NCI-H226 (cell line): ENCODE results near the gene KCTD19.
"Not testable (repeated sequence)": the region's sequence is repeated elsewhere in the genome, so short reads cannot be mapped to it uniquely, and the experiment has no call there.

Experiments used
- DNase-seq: peaks from one replicate; pipeline ENCODE4 v3.0.0-alpha.2; 2015

The KCTD19 gene

GRCh38 chr16:67326472-67327309, at the start of gene KCTD19, which contains the start of gene LRRC36:
TSS of gene KCTD19 (minus strand) at chr16:67326741. CDS start at chr16:67326707, 34 bp downstream.
TSS of gene LRRC36 (plus strand) at chr16:67326815. CDS start at chr16:67326863, 48 bp downstream.
- no peak for DNase-seq

GRCh38 chr16:67376012-67376411, 49.5 kb upstream of the KCTD19 start:
- DNase-seq = not testable (repeated sequence)

DNA sequence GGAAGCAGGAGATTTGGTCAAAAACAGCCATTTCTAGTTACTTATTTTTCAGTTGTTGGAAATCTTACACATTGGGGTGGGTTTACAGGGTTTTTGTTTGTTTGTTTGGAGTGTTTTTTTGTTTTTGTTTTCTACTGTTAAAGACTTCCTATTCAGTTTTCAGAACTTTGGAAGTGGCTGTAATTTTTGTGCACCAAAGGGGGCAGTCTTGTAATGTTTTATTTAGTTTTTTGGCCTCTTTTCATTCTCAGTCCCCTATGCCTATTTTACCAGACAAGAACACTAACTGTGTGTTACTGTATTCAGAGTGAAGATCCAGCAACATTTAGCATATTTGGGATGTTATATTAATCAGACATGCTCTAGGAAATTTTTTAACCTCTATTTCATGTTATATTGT, 46.1 kb upstream of the KCTD19 start:
- DNase-seq = no peak

DNA sequence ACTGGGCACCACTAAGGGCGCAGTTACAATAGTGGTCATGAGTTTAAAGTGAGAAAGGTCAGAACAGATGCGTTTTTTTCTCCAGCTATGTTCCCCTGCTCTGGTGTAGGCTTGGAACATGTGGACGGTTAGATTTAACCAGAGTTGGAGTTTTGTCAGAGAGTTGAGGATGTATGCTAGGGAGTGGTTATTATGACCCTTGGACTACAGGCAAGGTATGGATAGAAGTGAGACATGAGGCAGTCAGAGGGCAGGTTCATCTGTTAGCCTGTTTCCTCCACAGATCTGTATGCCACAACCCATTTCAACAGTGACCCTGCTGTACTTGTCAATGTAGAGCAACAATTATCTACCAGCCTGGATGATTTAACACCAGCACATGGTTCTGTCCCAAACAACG, 44.1 kb upstream of the KCTD19 start:
- no peak for DNase-seq

DNA sequence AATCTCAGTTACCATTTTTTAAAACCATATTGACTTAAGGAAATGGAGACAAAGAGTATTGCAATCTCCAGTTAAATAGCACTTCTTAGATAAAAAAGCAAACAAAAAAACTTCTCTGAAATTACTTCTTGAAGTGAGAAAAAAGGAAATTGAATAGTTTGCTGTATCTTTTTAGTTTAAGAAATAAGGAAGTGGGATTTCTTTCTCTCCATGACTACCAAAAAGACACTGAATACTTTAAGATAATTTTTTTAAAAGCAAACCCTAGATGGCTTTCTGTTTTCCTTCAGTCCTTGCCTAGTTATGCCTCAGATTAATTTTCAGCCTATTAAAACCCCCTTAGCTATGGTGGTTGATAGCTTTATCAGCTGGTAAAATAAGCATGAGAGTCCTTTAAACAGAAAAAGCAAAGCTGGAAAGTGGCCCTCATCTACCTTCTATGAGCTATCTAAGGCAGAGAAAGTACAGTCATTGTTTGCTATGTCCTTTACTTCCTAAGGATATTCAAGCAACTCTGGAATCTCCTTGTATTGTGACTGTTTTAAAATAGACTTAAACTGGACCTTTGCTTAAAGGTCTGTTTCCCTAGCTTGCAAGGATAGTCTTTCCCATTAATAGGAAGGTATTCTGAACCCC, 38.2 kb upstream of the KCTD19 start:
- DNase-seq = no peak

- no peak for DNase-seq
Observed at GRCh38 chr16:67361038-67361437, 34.5 kb upstream of the KCTD19 start.

DNA sequence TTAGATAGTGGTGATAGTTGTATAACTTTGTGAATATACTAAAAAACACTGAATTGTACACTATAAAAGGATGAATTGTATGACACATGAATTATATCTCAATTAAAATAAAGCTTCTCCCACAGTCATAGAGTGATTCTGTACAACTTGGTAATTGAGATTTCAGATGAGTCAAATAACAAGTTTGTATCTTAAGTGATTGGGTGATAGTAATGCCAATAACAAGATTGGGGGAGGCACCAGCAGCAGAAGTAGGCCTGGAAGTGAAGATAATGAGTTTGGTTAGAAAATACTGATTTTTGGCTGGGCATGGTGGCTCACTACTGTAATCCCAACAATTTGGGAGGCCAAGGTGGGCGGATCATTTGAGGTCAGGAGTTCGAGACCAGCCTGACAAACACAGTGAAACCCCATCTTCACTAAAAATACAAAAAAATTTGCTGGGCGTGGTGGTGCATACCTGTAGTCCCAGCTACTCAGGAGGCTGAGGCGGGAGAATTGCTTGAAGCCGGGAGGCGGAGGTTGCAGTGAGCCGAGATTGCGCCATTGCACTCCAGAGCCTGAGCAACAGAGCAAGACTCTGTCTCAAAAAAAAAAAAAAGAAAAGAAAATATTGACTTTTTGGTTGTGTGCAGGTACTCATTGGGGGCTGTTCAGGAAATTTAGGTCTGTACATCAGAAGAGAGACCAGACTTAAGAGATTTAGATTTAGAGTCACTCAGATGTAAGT, 33.2 kb upstream of the KCTD19 start:
- DNase-seq = not testable (repeated sequence)

- no peak for DNase-seq
Observed at GRCh38 chr16:67357561-67357960, 31.0 kb upstream of the KCTD19 start.

- DNase-seq = no peak
Observed at GRCh38 chr16:67356396-67356795, 29.9 kb upstream of the KCTD19 start.

DNA sequence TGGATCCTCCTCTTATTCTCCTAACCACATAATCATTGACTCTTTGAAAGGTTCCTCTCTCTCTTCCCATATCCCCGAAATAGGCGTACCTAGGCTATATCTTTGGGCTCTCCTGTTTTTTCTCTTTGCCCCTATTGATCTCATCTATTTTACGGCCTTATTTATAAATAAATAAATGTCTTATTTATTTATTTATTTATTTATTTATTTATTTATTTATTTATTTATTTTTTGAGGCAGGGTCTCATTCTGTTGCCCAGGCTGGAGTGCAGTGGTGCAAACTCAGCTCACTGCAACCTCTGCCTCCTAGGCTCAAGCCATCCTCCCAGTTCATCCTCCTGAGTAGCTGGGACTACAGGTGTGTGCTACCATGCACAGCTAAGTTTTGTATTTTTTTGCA, 25.9 kb upstream of the KCTD19 start:
- not testable (repeated sequence) for DNase-seq

DNA sequence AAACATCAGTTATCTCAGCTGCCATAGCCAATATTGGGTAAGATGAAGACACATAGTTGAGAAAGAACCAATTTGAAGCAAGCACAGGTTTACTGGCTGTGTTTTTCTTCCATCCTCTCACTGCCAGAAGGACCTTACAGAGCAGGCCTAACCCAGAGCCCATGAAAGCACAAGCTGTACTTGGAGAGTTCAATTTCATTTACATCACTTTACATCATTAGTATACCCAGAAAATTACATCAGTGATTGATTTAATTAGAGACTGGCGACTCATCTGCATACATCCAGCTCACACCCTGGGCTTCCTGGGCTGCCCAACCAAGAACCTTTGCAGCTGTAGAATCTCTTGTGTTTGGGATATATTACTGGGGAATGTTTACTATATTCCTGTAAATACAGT, 23.8 kb upstream of the KCTD19 start:
- no peak for DNase-seq

DNA sequence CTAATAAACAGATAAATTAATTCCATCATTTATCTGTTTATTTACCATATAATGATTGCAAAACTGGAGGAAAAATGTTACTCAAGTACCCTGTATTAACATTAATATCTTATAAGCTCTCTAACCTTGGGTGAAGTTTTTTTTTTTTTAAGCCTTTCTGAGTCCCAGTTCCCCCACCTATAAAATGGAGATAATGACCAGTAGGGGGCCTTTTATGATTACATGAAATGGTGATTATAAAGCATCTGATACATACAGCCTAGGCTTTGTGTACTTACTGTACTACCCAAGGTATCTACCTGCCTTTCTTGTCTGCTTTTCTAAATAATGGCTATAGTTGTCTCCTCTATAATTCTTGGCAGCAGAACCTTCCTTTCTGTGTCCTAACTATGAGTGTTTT, 22.6 kb upstream of the KCTD19 start:
- DNase-seq = peak; percentile 10

DNA sequence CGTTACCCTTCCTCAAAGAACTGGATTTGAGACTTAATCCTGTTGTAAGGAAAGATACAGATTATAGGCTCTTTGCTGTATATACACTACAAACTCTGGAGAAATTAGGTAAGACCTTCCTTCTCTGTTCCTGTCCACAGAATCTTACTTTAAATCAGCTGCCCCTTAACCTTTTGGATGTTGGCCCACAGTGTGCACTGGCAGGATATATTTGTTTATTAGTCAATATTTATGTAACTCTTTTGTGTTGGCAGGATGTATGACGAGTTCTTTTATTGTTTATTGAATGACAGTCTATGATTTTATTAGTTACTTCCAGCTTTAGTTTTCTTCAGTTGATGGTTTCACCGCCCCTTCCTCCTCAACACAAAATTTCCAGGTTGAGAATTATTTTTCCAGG, 19.8 kb upstream of the KCTD19 start:
- DNase-seq = no peak

DNA sequence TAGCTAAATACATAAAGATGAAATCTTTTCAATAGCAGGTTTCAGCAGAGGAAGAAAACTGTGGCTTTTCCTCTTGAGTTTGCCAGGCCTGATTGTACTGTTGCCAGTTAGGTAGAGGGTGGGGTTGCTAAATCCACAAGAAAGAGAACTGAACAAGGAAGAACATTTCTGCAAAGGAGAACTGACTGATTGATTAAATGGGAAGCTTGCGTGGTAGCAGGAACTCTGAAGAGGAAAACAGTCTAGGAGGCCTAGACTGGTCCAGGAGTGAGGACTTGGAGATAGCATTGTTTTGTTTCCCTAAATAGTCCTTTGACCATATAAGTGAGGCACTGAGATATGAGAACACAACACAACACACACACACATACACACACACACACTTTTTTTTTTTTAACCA, 18.9 kb upstream of the KCTD19 start:
- DNase-seq = no peak

DNA sequence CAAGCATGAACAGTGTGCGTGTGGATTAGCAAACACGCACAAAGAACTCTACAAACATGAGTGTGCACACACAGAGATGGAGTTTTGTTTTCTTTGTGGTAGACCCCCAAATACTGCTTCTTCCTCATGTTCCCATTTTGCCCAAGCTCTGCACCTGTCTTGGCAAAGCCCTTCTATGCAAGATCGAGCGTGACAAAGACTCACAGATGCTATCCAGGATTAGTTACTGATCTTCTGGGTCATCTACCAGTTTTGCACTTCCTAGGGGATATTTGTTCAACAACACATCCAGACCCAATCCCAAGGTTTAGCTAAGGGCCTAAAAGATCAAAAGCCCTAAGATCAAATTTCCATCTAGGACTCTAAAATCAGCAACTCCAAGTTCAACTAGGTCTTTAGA, 16.1 kb upstream of the KCTD19 start:
- no peak for DNase-seq

GRCh38 chr16:67341250-67341649, 14.7 kb upstream of the KCTD19 start:
- no peak for DNase-seq

DNA sequence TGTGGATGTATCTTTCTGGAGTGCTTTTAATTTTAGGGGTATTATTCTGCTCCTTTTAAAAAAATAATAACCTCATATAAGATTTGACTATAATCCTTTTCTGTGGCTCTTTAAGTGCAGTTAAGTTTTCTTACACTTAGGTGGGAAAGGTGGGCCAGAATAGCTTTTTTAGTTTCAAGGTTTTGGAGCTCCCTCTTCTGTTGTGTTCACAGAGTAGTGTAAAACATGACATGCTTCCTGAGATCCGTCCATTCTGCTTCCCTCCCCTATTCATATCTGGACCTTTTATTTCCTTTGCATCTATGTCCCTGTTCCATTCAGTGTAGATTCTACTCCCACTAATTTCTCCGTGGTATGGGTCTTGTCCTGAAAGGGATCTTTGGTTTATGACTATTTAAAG, 12.9 kb upstream of the KCTD19 start:
- peak; percentile 16 for DNase-seq

- peak; percentile 30 for DNase-seq
Observed at GRCh38 chr16:67336648-67337047, 10.1 kb upstream of the KCTD19 start.

DNA sequence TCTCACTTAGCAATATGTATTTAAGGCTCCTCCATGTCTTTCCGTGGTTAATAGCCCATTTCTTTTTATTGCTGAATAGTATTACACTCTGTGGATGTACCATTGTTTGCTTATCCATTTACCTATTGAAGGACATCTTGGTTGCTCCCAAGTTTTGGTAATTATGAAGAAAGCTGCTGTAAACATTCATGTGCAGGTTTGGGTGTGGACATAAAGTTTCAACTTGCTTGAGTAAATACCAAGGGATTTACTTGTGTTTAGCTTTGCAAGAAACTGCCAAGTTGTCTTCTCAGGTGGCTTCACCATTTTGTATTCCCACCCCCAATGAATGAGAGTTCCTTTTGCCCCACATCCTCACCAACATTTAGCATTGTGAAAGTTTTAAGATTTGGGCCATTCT, 9.6 kb upstream of the KCTD19 start:
- DNase-seq = no peak

DNA sequence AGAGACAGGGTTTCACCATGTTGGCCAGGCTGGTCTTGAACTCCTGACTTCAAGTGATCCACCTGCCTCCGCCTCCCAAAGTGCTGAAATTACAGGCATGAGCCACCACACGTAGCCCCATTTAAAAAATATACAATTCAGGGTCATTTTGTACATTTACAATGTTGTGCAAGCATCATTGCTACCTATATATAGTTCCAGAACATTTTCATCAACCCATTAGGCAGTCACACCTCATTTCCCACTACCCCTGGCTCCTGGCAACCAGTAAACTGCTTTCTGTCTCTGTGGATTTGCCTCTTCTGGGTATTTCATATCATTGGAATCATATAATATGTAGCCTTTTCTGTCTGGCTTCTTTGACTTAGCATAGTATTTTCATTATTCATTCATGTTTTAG, 6.8 kb upstream of the KCTD19 start:
- no peak for DNase-seq

DNA sequence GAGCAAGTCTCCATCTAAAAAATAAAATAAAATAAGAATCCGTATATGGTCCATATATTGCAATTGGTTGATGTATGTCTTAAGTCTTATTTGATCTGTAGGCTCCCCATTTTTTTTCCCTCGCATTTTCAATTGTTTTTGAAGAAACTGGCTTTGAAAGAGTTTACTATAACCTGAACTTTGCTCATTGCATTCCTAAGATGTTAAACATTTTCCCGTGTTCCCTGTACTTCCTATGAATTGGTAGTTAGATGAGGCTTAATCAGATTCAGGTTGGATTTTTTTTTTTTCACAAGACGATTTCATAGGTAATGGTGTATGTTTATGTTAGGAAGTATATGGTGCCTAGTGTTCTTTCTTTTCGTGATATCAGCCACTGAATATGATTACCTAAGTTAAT, 3.4 kb upstream of the KCTD19 start:
- DNase-seq = peak; percentile 15

DNA sequence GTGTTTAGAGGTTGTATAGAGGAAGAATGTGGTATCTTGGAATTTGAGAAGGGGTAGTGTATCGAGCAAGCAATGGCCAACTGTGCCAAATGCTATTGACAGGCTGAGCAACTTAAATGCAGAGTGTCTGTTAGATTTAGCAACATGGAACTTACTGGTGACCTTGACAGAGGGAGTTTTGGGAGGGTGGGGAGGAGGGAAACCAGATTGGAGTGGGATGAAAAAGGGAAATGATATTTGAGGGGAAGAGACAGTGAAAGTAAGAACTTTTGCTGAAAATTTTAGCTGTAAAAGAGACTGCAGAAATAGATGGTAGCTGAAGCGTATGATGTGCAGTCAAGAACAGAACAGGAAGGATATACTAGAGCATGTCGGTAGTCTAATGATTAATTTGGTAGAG, 1.2 kb upstream of the KCTD19 start:
- DNase-seq = no peak

DNA sequence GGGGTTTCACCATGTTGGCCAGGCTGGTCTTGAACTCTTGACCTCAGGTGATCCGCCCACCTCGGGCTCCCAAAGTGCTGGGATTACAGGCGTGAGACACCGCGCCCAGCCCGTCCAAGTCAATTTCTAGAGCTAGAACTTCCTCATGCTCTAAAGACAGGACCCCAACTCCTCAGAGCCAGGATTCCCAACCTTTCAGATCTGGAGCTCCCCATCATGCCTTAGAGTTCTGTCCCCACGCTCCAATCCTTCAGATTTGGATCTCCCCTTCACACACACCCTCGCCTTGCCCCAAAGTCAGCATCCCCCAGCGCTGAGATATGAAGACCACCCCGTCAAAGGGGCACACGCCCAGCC, 448 bp downstream of the KCTD19 start:
- no peak for DNase-seq

DNA sequence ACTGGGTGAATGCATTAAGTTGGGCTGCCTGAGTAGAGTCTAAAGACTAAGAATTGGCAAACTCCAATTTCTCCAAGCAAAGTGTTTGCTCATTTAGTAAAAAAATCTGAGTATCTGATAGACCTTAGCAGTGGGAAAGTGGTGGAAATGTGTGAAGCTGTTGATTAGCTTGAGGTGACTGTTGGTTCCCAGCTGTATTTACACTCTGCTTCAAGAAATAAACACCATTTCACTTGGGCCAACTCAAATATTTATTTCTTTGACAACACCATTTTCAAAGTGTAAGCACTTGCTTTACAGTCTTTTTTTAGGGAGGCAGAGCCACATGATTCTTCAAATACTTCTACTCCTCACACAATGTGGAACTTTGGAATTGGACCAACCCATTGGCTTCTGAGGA, 8.7 kb downstream of the KCTD19 start:
- DNase-seq = no peak
